H7 (cell line): Measurements from ENCODE around the gene HYAL3. TPM values are rescaled to one million over a fixed set of nuclear protein-coding genes. Genes with fewer than 3 reads are reported as not detected.
"Not testable (repeated sequence)": the region's sequence is repeated elsewhere in the genome, so short reads cannot be mapped to it uniquely, and the experiment has no call there.

Source experiments
- DNase-seq: peaks from one replicate; pipeline ENCODE4 v3.0.0; 2012
- H3K27me3 ChIP-seq: 2 replicates; pipeline ENCODE4 v1.6.0; 2011; ENCODE audit warnings: mild to moderate bottlenecking, low read length; ENCODE audit not compliant: control insufficient read depth, insufficient read depth
- H3K36me3 ChIP-seq: replicated peaks from 2 replicates; pipeline ENCODE4 v1.5.1; 2011; ENCODE audit warnings: low read length; ENCODE audit not compliant: control insufficient read depth, insufficient read depth
- H3K4me3 ChIP-seq: 2 replicates; pipeline ENCODE4 v1.5.1; 2011; ENCODE audit warnings: low read depth, mild to moderate bottlenecking, control low read depth, low read length, moderate library complexity; ENCODE audit not compliant: insufficient read depth
- total RNA-seq: library from RNA; depleted of rRNA; stranded (reverse); fragments of >200 nt; shearing (Covaris generic); gene quantifications from 2 replicates; pipeline ENCODE4 v1.2.3, GENCODE V29; 2014

Gene HYAL3
- total RNA-seq, 1 experiment from 2014 or later: 5.7 TPM

- no peak for DNase-seq
- Histone ChIP-seq H3K36me3 (peaks cover 20% of the 10 kb centered on the region), H3K27me3 (no peaks in the 10 kb centered on the region), H3K4me3 (no peak overlapping the region)
Observed at GRCh38 chr3:50293079-50293801, 6.0 kb downstream of the HYAL3 start.

- peaks cover 22% of the 10 kb centered on the region for H3K36me3 ChIP-seq
- H3K27me3 ChIP-seq: no peaks in the 10 kb centered on the region
- H3K4me3 ChIP-seq: peak within 1 kb of the TSS; percentile 83
- DNase-seq: peak; percentile 98
Observed at GRCh38 chr3:50292159-50293078, 6.8 kb downstream of the HYAL3 start, which contains the start of gene IFRD2. Gene IFRD2 (minus strand): TSS chr3:50292429. CDS start chr3:50292274, 155 bp downstream.

- H3K27me3 ChIP-seq: no peaks in the 10 kb centered on the region
- DNase-seq: no peak
- no peak overlapping the region for H3K4me3 ChIP-seq
- peaks cover 22% of the 10 kb centered on the region for H3K36me3 ChIP-seq
Observed at GRCh38 chr3:50290161-50290641, 9.0 kb downstream of the HYAL3 start.

- no peak for DNase-seq
- no peak overlapping the region for H3K4me3 ChIP-seq
- H3K27me3 ChIP-seq: no peaks in the 10 kb centered on the region
- H3K36me3 ChIP-seq: peaks cover 22% of the 10 kb centered on the region
Observed at GRCh38 chr3:50289130-50289529, 10.1 kb downstream of the HYAL3 start.

- Histone ChIP-seq H3K36me3 (peaks cover 22% of the 10 kb centered on the region), H3K4me3 (no peak overlapping the region), H3K27me3 (no peaks in the 10 kb centered on the region)
- DNase-seq: no peak
Observed at GRCh38 chr3:50288387-50289007, 10.7 kb downstream of the HYAL3 start.

- H3K27me3 ChIP-seq: no peaks in the 10 kb centered on the region
- no peak for DNase-seq
- H3K36me3 ChIP-seq: peaks cover 22% of the 10 kb centered on the region
- H3K4me3 ChIP-seq: no peak overlapping the region
Observed at GRCh38 chr3:50287262-50287661, 11.9 kb downstream of the HYAL3 start.

GRCh38 chr3:50286322-50287227 is 12.6 kb downstream of the HYAL3 start:
- Histone ChIP-seq H3K27me3 (no peaks in the 10 kb centered on the region), H3K36me3 (peaks cover 22% of the 10 kb centered on the region), H3K4me3 (no peak overlapping the region)
- no peak for DNase-seq

- not testable (repeated sequence) for H3K27me3 ChIP-seq, H3K36me3 ChIP-seq, H3K4me3 ChIP-seq, DNase-seq
Observed at GRCh38 chr3:50284121-50284520, 15.1 kb downstream of the HYAL3 start.

GRCh38 chr3:50279255-50280016 is 19.8 kb downstream of the HYAL3 start:
- DNase-seq: no peak
- peaks cover 24% of the 10 kb centered on the region for H3K27me3 ChIP-seq
- H3K4me3 ChIP-seq: no peak overlapping the region
- H3K36me3 ChIP-seq: no peaks in the 10 kb centered on the region

- Histone ChIP-seq H3K27me3 (peaks cover 30% of the 10 kb centered on the region), H3K36me3 (no peaks in the 10 kb centered on the region), H3K4me3 (no peak within 1 kb of the TSS)
- DNase-seq: no peak
Observed at GRCh38 chr3:50278880-50279224, 20.4 kb downstream of the HYAL3 start, which contains the start of gene LSMEM2. Gene LSMEM2 (plus strand): TSS chr3:50279087. CDS start chr3:50279114, 27 bp downstream.

GRCh38 chr3:50278123-50278879 is 20.9 kb downstream of the HYAL3 start:
- Histone ChIP-seq H3K36me3 (no peaks in the 10 kb centered on the region), H3K27me3 (peaks cover 35% of the 10 kb centered on the region), H3K4me3 (no peak overlapping the region)
- DNase-seq: no peak

- Histone ChIP-seq H3K36me3 (no peaks in the 10 kb centered on the region), H3K4me3 (peak overlapping the region; percentile 41; the same call in 1 of the 2 replicates), H3K27me3 (peaks cover 39% of the 10 kb centered on the region)
- peak; percentile 67 for DNase-seq
Observed at GRCh38 chr3:50276762-50277101, 22.5 kb downstream of the HYAL3 start.
